HepG2 (cell line): ENCODE results near the gene ST3GAL2. TPM values are rescaled to one million over a fixed set of nuclear protein-coding genes. Genes with fewer than 3 reads are reported as not detected.

Experiments used
- ESRRA ChIP-seq: sonication (generic); formaldehyde crosslinking; IDR thresholded peaks from 2 replicates; pipeline ENCODE4 v1.5.1; 2020; ENCODE audit warnings: mild to moderate bottlenecking, low read depth, missing genetic modification reagents
- FOXC1 ChIP-seq: sonication (generic); formaldehyde crosslinking; IDR thresholded peaks from 2 replicates; pipeline ENCODE4 v1.8.0; 2022; ENCODE audit warnings: mild to moderate bottlenecking, missing genetic modification reagents, borderline replicate concordance
- GATA4 ChIP-seq: sonication (generic); IDR thresholded peaks from 2 replicates; pipeline ENCODE4 v1.6.1; 2016; ENCODE audit warnings: antibody characterized with exemption, low read depth, borderline replicate concordance
- GLMP ChIP-seq: sonication (generic); formaldehyde crosslinking; IDR thresholded peaks from 2 replicates; pipeline ENCODE4 v1.9.0; 2021; ENCODE audit warnings: missing genetic modification reagents, mild to moderate bottlenecking, borderline replicate concordance
- MED13 ChIP-seq: sonication (generic); formaldehyde crosslinking; IDR thresholded peaks from 2 replicates; pipeline ENCODE4 v1.5.0; 2020; ENCODE audit warnings: missing genetic modification reagents
- MYNN ChIP-seq: sonication (generic); formaldehyde crosslinking; IDR thresholded peaks from 2 replicates; pipeline ENCODE4 v1.4.0; 2020; ENCODE audit warnings: mild to moderate bottlenecking, low read depth, missing genetic modification reagents
- PHF20 ChIP-seq: sonication (generic); formaldehyde crosslinking; IDR thresholded peaks from 2 replicates; pipeline ENCODE4 v1.5.0; 2020; ENCODE audit warnings: mild to moderate bottlenecking, missing genetic modification reagents
- TEF ChIP-seq: sonication (generic); formaldehyde crosslinking; IDR thresholded peaks from 2 replicates; pipeline ENCODE4 v1.5.0; 2020; ENCODE audit warnings: missing genetic modification reagents
- ZNF354B ChIP-seq: sonication (generic); formaldehyde crosslinking; IDR thresholded peaks from 2 replicates; pipeline ENCODE4 v1.8.0; 2022; ENCODE audit warnings: mild to moderate bottlenecking, missing genetic modification reagents
- polyA plus RNA-seq, 8 experiments: library from polyadenylated mRNA; depleted of rRNA in 3 of 8; stranded (reverse) in 7 of 8; unstranded in 1 of 8; fragments of >200 nt; fragmentation: Illumina TruSeq in 4 of 8; extraction: Trizol in 4 of 8; gene quantifications; 2 replicates each; pipeline versions ENCODE4 v1.2.1 to v1.2.3, GENCODE V29; 2011 to 2016; ENCODE audit warnings: low read depth in 4 of 8, missing spikeins in 1 of 8, mixed read lengths in 1 of 8; ENCODE audit not compliant: insufficient read depth in 1 of 8
- total RNA-seq, 5 experiments: library from RNA; depleted of rRNA; stranded (reverse); fragments of >200 nt; fragmentation: Illumina TruSeq; extraction: Trizol; gene quantifications; 2 replicates each; pipeline ENCODE4 v1.2.3, GENCODE V29; 2016; ENCODE audit warnings: low read depth in 1 of 5

Gene ST3GAL2
- total and polyA plus RNA-seq, 2 of the 13 experiments (the other 11 are each of a cell fraction or from before 2014, with no cell fraction given): 16.3 to 24.9 TPM

GRCh38 chr16:70380919-70381603 is 57.8 kb downstream of the ST3GAL2 start (continued):
- TF ChIP-seq GLMP (CRISPR knock-in tag) (no peak), TEF (CRISPR knock-in tag) (peak; percentile 53; the same call in 1 of the 2 replicates), GATA4 (0 out of 2 replicates have a peak, but pooled peaks have one; percentile 30), MYNN (CRISPR knock-in tag) (0 out of 2 replicates have a peak, but pooled peaks have one; percentile 67), PHF20 (CRISPR knock-in tag) (peak; percentile 74), FOXC1 (CRISPR knock-in tag) (peak; percentile 65; the same call in 1 of the 2 replicates), ZNF354B (CRISPR knock-in tag) (no peak), ESRRA (CRISPR knock-in tag) (no peak; the same call in 1 of the 2 replicates), MED13 (peak; percentile 63)
